Measurements from ENCODE around the gene OPRM1.

Gene OPRM1

GRCh38 chr6:154285826-154286225, 246.8 kb downstream of the OPRM1 start:
- DNase-seq: no peak

- no peak for DNase-seq
These were observed 250.9 kb downstream of the OPRM1 start for GRCh38 chr6:154289818-154290508.

GRCh38 chr6:154292066-154292465, 253.0 kb downstream of the OPRM1 start:
- DNase-seq: no peak

GRCh38 chr6:154292855-154293519, 253.9 kb downstream of the OPRM1 start:
- DNase-seq: no peak

GRCh38 chr6:154295733-154296132, 256.7 kb downstream of the OPRM1 start:
- no peak for DNase-seq

Data from right kidney (tissue), 1 donor.